ENCODE measurements around the gene TRMT2A.

The TRMT2A gene

GRCh38 chr22:20145206-20145831 is 28.3 kb upstream of the TRMT2A start:
- H2AFZ ChIP-seq (ENCODE audit: low read depth, low read length) = no peak overlapping the region
- no peaks in the 10 kb centered on the region for H3K79me2 ChIP-seq (ENCODE audit: low read length)
- H3K9ac ChIP-seq (ENCODE audit: low read length) = no peak overlapping the region
- H3K4me1 ChIP-seq (ENCODE audit: low read length) = no peaks in the 10 kb centered on the region
- H3K36me3 ChIP-seq (replicated peaks; ENCODE audit: low read depth, low read length) = no peaks in the 10 kb centered on the region
- no peak overlapping the region for H3K27ac ChIP-seq (ENCODE audit: low read length)
- TF ChIP-seq EZH2phosphoT487 (IDR thresholded peaks at IDR 0.05; ENCODE audit: low read depth) = no peak
- no peak overlapping the region for H3K4me2 ChIP-seq (ENCODE audit: low read length)
- no peak overlapping the region for H3K4me3 ChIP-seq (ENCODE audit: low read length)
- H3K27me3 ChIP-seq (ENCODE audit: low read depth, low read length) = no peaks in the 10 kb centered on the region
- H3K9me3 ChIP-seq (ENCODE audit: insufficient read depth, low read length) = no peaks in the 10 kb centered on the region
- 0 out of 2 replicates have a peak, but pooled peaks cover 4% of the 10 kb centered on the region for H4K20me1 ChIP-seq (ENCODE audit: insufficient read depth, low read length)

GRCh38 chr22:20143883-20144665 is 27.0 kb upstream of the TRMT2A start:
- no peaks in the 10 kb centered on the region for H3K4me1 ChIP-seq (ENCODE audit: low read length)
- TF ChIP-seq EZH2phosphoT487 (IDR thresholded peaks at IDR 0.05; ENCODE audit: low read depth) (no peak), CTCF (IDR thresholded peaks at IDR 0.05; ENCODE audit: low read depth, low read length) (no peak)
- no peaks in the 10 kb centered on the region for H3K36me3 ChIP-seq (replicated peaks; ENCODE audit: low read depth, low read length)
- no peak overlapping the region for H3K27ac ChIP-seq (ENCODE audit: low read length)
- 0 out of 2 replicates have a peak, but pooled peaks cover 4% of the 10 kb centered on the region for H4K20me1 ChIP-seq (ENCODE audit: insufficient read depth, low read length)
- no peak overlapping the region for H3K9ac ChIP-seq (ENCODE audit: low read length)
- no peaks in the 10 kb centered on the region for H3K27me3 ChIP-seq (ENCODE audit: low read depth, low read length)
- H3K9me3 ChIP-seq (ENCODE audit: insufficient read depth, low read length) = no peaks in the 10 kb centered on the region
- no peak overlapping the region for H2AFZ ChIP-seq (ENCODE audit: low read depth, low read length)
- no peak overlapping the region for H3K4me3 ChIP-seq (ENCODE audit: low read length)
- H3K79me2 ChIP-seq (ENCODE audit: low read length) = no peaks in the 10 kb centered on the region
- no peak overlapping the region for H3K4me2 ChIP-seq (ENCODE audit: low read length)

GRCh38 chr22:20142711-20143621 is 25.9 kb upstream of the TRMT2A start:
- Histone ChIP-seq H3K9ac (ENCODE audit: low read length) (no peak overlapping the region), H3K4me2 (ENCODE audit: low read length) (no peak overlapping the region), H3K4me1 (ENCODE audit: low read length) (no peaks in the 10 kb centered on the region), H3K9me3 (ENCODE audit: insufficient read depth, low read length) (no peaks in the 10 kb centered on the region), H3K79me2 (ENCODE audit: low read length) (no peaks in the 10 kb centered on the region), H4K20me1 (ENCODE audit: insufficient read depth, low read length) (peaks cover 10% of the 10 kb centered on the region; the same call in 1 of the 2 replicates), H2AFZ (ENCODE audit: low read depth, low read length) (no peak overlapping the region), H3K27ac (ENCODE audit: low read length) (no peak overlapping the region), H3K36me3 (replicated peaks; ENCODE audit: low read depth, low read length) (no peaks in the 10 kb centered on the region), H3K4me3 (ENCODE audit: low read length) (no peak overlapping the region), H3K27me3 (ENCODE audit: low read depth, low read length) (no peaks in the 10 kb centered on the region)
- no peak for TF ChIP-seq CTCF (IDR thresholded peaks at IDR 0.05; ENCODE audit: low read depth, low read length)
- TF ChIP-seq EZH2phosphoT487 (IDR thresholded peaks at IDR 0.05; ENCODE audit: low read depth) = no peak

- Histone ChIP-seq H3K4me3 (ENCODE audit: low read length) (no peak overlapping the region), H3K36me3 (replicated peaks; ENCODE audit: low read depth, low read length) (no peaks in the 10 kb centered on the region), H3K4me1 (ENCODE audit: low read length) (no peaks in the 10 kb centered on the region), H2AFZ (ENCODE audit: low read depth, low read length) (no peak overlapping the region), H3K27me3 (ENCODE audit: low read depth, low read length) (no peaks in the 10 kb centered on the region), H3K9me3 (ENCODE audit: insufficient read depth, low read length) (no peaks in the 10 kb centered on the region), H3K4me2 (ENCODE audit: low read length) (no peak overlapping the region), H3K79me2 (ENCODE audit: low read length) (peaks cover 11% of the 10 kb centered on the region), H3K27ac (ENCODE audit: low read length) (no peak overlapping the region), H3K9ac (ENCODE audit: low read length) (no peak overlapping the region), H4K20me1 (ENCODE audit: insufficient read depth, low read length) (peaks cover 21% of the 10 kb centered on the region)
- TF ChIP-seq EZH2phosphoT487 (IDR thresholded peaks at IDR 0.05; ENCODE audit: low read depth) = no peak
- TF ChIP-seq CTCF (IDR thresholded peaks at IDR 0.05; ENCODE audit: low read depth, low read length) = no peak
Observed at GRCh38 chr22:20141186-20142077, 24.4 kb upstream of the TRMT2A start.
